ENCODE results near the gene OPTC. TPM values are rescaled to one million over a fixed set of nuclear protein-coding genes. Genes with fewer than 3 reads are reported as not detected.

The OPTC gene
- total and polyA plus RNA-seq, 2 donors (not counting 1 experiment from before 2014, with no cell fraction given) = not detected

GRCh38 chr1:203476216-203476814 is 17.6 kb upstream of the OPTC start:
- Histone ChIP-seq H3K9ac (ENCODE audit: low read length) (no peak overlapping the region), H3K27ac (ENCODE audit: low read length in 2 of 2) (no peak overlapping the region), H3K79me2 (ENCODE audit: control insufficient read depth, insufficient read depth, low read length) (no peaks in the 10 kb centered on the region), H3K4me3 (ENCODE audit: control extremely low read depth in 1 of 5, extremely low read depth in 1 of 5, insufficient read depth in 1 of 5, low read depth in 2 of 5, low read length in 4 of 5) (no peak overlapping the region), H3K36me3 (replicated peaks in 1 of 2; ENCODE audit: control extremely low read depth in 1 of 2, control insufficient read depth in 1 of 2, extremely low read depth in 1 of 2, insufficient read depth in 2 of 2, low read length in 1 of 2) (no peaks in the 10 kb centered on the region), H3K9me3 (ENCODE audit: control extremely low read depth in 1 of 3, control insufficient read depth in 2 of 3, insufficient read depth in 1 of 3, low read length in 2 of 3) (no peaks in the 10 kb centered on the region), H2AFZ (ENCODE audit: insufficient read depth, low read depth, low read length, poor library complexity, severe bottlenecking) (no peak overlapping the region), H4K20me1 (ENCODE audit: control insufficient read depth, insufficient read depth, low read length, poor library complexity, severe bottlenecking) (no peaks in the 10 kb centered on the region), H3K4me1 (ENCODE audit: control insufficient read depth in 2 of 2, insufficient read depth in 2 of 2, low read length in 2 of 2) (peaks cover 4% of the 10 kb centered on the region in 2 donors), H3K4me2 (replicated peaks; ENCODE audit: low read depth, low read length, poor library complexity, severe bottlenecking) (no peak overlapping the region), H3K27me3 (replicated peaks in 1 of 4; ENCODE audit: control extremely low read depth in 1 of 4, control insufficient read depth in 3 of 4, insufficient read depth in 4 of 4, low read length in 3 of 4) (no peaks in the 10 kb centered on the region)
- TF ChIP-seq EZH2 (IDR thresholded peaks at IDR 0.05; ENCODE audit: borderline replicate concordance, insufficient read depth, low read depth, low read length, poor library complexity, severe bottlenecking) (no peak), CTCF (IDR thresholded peaks at IDR 0.05) (no peak)
- WGBS (ENCODE audit: insufficient coverage) = 82% methylated on average over 8 of the region's 9 CpGs
- DNase-seq (no peak), ATAC-seq (ENCODE audit: low read depth) (no peak)
- intact Hi-C loops (cut with micrococcal nuclease) = no loop called here
- Mint-ChIP-seq H3K4me3 (no peak overlapping the region), H3K4me1 (peaks cover 15% of the 10 kb centered on the region), H3K9me3 (ENCODE audit: insufficient read depth) (no peaks in the 10 kb centered on the region), H3K27me3 (peaks cover 30% of the 10 kb centered on the region), H3K27ac (no peak overlapping the region)
- ChIA-PET POLR2A (interaction anchor here (0.7 kb wide), 1 partner anchor 19 kb away, joined by 4 read pairs; no protein-coding TSS in a partner anchor), CTCF (interaction anchor here (2.4 to 18.7 kb wide), 3 partner anchors 11 to 209 kb away, joined by 10 to 511 read pairs (median 53); no protein-coding TSS in a partner anchor)

- no peaks in the 10 kb centered on the region for H4K20me1 ChIP-seq (ENCODE audit: control insufficient read depth, insufficient read depth, low read length, poor library complexity, severe bottlenecking)
- 79% methylated on average over 1 of the region's 3 CpGs for WGBS (ENCODE audit: insufficient coverage)
- H3K27ac ChIP-seq (ENCODE audit: low read length in 2 of 2) = no peak overlapping the region
- H3K4me1 ChIP-seq (ENCODE audit: control insufficient read depth in 2 of 2, insufficient read depth in 2 of 2, low read length in 2 of 2) = peaks cover 4% of the 10 kb centered on the region in 2 donors
- no peak overlapping the region for H3K4me3 ChIP-seq (ENCODE audit: control extremely low read depth in 1 of 5, extremely low read depth in 1 of 5, insufficient read depth in 1 of 5, low read depth in 2 of 5, low read length in 4 of 5)
- Mint-ChIP-seq H3K4me1 (peaks cover 17% of the 10 kb centered on the region), H3K4me3 (no peak overlapping the region), H3K27me3 (peaks cover 23% of the 10 kb centered on the region), H3K9me3 (ENCODE audit: insufficient read depth) (no peaks in the 10 kb centered on the region), H3K27ac (peak overlapping the region; percentile 46)
- H3K4me2 ChIP-seq (replicated peaks; ENCODE audit: low read depth, low read length, poor library complexity, severe bottlenecking) = no peak overlapping the region
- no peak for TF ChIP-seq CTCF (IDR thresholded peaks at IDR 0.05)
- no peak for TF ChIP-seq EZH2 (IDR thresholded peaks at IDR 0.05; ENCODE audit: borderline replicate concordance, insufficient read depth, low read depth, low read length, poor library complexity, severe bottlenecking)
- no peaks in the 10 kb centered on the region for H3K79me2 ChIP-seq (ENCODE audit: control insufficient read depth, insufficient read depth, low read length)
- H3K27me3 ChIP-seq (replicated peaks in 1 of 4; ENCODE audit: control extremely low read depth in 1 of 4, control insufficient read depth in 3 of 4, insufficient read depth in 4 of 4, low read length in 3 of 4) = no peaks in the 10 kb centered on the region
- H3K36me3 ChIP-seq (replicated peaks in 1 of 2; ENCODE audit: control extremely low read depth in 1 of 2, control insufficient read depth in 1 of 2, extremely low read depth in 1 of 2, insufficient read depth in 2 of 2, low read length in 1 of 2) = no peaks in the 10 kb centered on the region
- ChIA-PET CTCF (interaction anchor here (1.8 to 18.7 kb wide), 3 partner anchors 10 to 211 kb away, joined by 6 to 511 read pairs (median 53); no protein-coding TSS in a partner anchor), POLR2A (interaction anchor here (0.5 kb wide), 1 partner anchor 93 kb away, joined by 5 read pairs; no protein-coding TSS in a partner anchor)
- no peak overlapping the region for H3K9ac ChIP-seq (ENCODE audit: low read length)
- ATAC-seq (ENCODE audit: low read depth) (no peak), DNase-seq (no peak)
- intact Hi-C loops (cut with micrococcal nuclease) = no loop called here
- H2AFZ ChIP-seq (ENCODE audit: insufficient read depth, low read depth, low read length, poor library complexity, severe bottlenecking) = no peak overlapping the region
- no peaks in the 10 kb centered on the region for H3K9me3 ChIP-seq (ENCODE audit: control extremely low read depth in 1 of 3, control insufficient read depth in 2 of 3, insufficient read depth in 1 of 3, low read length in 2 of 3)
Observed at GRCh38 chr1:203477748-203478147, 16.2 kb upstream of the OPTC start.

All from B cell (primary cell).